Hair follicle dermal papilla cell (primary cell): ENCODE results near the gene DDX21. TPM values are rescaled to one million over a fixed set of nuclear protein-coding genes. Genes with fewer than 3 reads are reported as not detected.

Experiments used
- small RNA-seq: library from RNA; depleted of rRNA; stranded (forward); fragments of <200 nt; gene quantifications from one replicate; pipeline ENCODE3, GENCODE V24; 2012
- total RNA-seq: library from RNA; depleted of rRNA; stranded (reverse); fragments of >200 nt; gene quantifications from 2 replicates; pipeline ENCODE4 v1.2.3, GENCODE V29; 2012

Gene DDX21
- 54.3 and 60.4 TPM in 2 replicates for total RNA-seq

DNA sequence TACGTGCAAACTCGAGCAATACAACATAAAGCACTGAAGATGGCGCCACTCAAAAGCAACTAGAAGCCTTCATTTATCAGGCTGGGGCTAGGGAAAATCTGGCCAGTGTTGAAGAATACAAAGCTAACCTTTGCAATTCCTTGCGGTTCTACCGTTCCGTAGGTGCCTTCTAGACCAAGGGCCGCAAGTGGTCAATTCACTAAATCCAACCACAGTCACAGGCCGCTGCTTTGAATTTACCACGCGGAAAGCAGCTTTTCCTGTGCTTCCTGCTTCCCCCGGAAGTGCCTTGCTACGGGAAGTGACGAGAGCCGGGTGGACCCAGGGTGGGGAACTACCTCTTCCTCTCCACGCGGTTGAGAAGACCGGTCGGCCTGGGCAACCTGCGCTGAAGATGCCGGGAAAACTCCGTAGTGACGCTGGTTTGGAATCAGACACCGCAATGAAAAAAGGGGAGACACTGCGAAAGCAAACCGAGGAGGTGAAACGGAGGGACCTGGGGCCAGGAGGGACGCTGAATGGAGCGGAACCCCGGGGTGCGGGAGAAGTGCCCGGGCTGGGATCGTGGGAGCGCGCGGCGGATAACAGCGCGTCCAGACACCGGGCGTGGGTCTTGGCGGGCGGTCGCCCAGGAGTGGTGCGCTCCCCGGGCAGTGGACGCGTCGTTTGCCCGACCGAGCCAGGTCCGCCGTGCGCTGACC is at the start of gene DDX21:
TSS of gene DDX21 (plus strand) at position 339 of the 701 bp plus-strand sequence. CDS start at position 395, 56 bp downstream.

GRCh38 chr10:68988530-68989316 is 32.8 kb downstream of the DDX21 start, which contains the start of gene KIFBP:
Gene KIFBP, plus strand, starts transcription at chr10:68988803. Its CDS starts 30 bp downstream, at chr10:68988833.

Small RNAs within 50 kb of the gene (small RNA-seq; reads per million reads assigned to genes)
- not detected for gene RNU6-571P

Other genes starting within 250 kb of the DDX21 start
- gene CCAR1, start 234.9 kb upstream of the DDX21 start, total RNA-seq: 34.2 and 40.1 TPM in 2 replicates
- gene STOX1, start 128.6 kb upstream of the DDX21 start, total RNA-seq: under 0.01 and 0.12 TPM in 2 replicates
- 37.6 and 38.5 TPM in 2 replicates for gene DDX50, start 54.9 kb upstream of the DDX21 start, total RNA-seq
- 41.4 and 45.9 TPM in 2 replicates for gene KIFBP, start 32.6 kb downstream of the DDX21 start, total RNA-seq
- gene SRGN, start 131.9 kb downstream of the DDX21 start, total RNA-seq: 132 and 137 TPM in 2 replicates
- 24.8 and 32.0 TPM in 2 replicates for gene VPS26A, start 168.0 kb downstream of the DDX21 start, total RNA-seq
- 24.5 and 27.4 TPM in 2 replicates for gene SUPV3L1, start 224.1 kb downstream of the DDX21 start, total RNA-seq